HepG2 (cell line): ENCODE results near the gene PSMB11. TPM values are rescaled to one million over a fixed set of nuclear protein-coding genes. Genes with fewer than 3 reads are reported as not detected.

Source experiments
- NR3C1 ChIP-seq: sonication (generic); formaldehyde crosslinking; IDR thresholded peaks from 2 replicates; pipeline ENCODE4 v1.4.0; 2020; ENCODE audit warnings: missing genetic modification reagents
- PITX1 ChIP-seq: sonication (generic); formaldehyde crosslinking; IDR thresholded peaks from 2 replicates; pipeline ENCODE4 v1.5.1; 2020; ENCODE audit warnings: mild to moderate bottlenecking, missing genetic modification reagents
- RFX1 ChIP-seq: fragments of 450-650 bp; IDR thresholded peaks from 2 replicates; pipeline ENCODE4 v1.6.1; 2017
- TAF1 ChIP-seq: sonication (generic); formaldehyde crosslinking; IDR thresholded peaks from 2 replicates; pipeline ENCODE4 v1.4.0; 2020; ENCODE audit warnings: missing genetic modification reagents
- ZFAT ChIP-seq: sonication (generic); formaldehyde crosslinking; conservative IDR thresholded peaks from 2 replicates; pipeline ENCODE4 v1.8.1; 2023; ENCODE audit warnings: missing genetic modification reagents, inconsistent platforms
- ZFP36L2 ChIP-seq: sonication (generic); formaldehyde crosslinking; IDR thresholded peaks from 2 replicates; pipeline ENCODE4 v1.4.0; 2020; ENCODE audit warnings: missing genetic modification reagents
- ZNF530 ChIP-seq: sonication (generic); formaldehyde crosslinking; IDR thresholded peaks from 2 replicates; pipeline ENCODE4 v1.5.0; 2020; ENCODE audit warnings: low read depth, mild to moderate bottlenecking, missing genetic modification reagents
- ZNF788 ChIP-seq: sonication (generic); formaldehyde crosslinking; IDR thresholded peaks from 2 replicates; pipeline ENCODE4 v1.5.0; 2020; ENCODE audit warnings: mild to moderate bottlenecking, missing genetic modification reagents, borderline replicate concordance
- ZSCAN12 ChIP-seq: sonication (generic); formaldehyde crosslinking; IDR thresholded peaks from 2 replicates; pipeline ENCODE4 v1.9.0; 2021; ENCODE audit warnings: mild to moderate bottlenecking, missing genetic modification reagents
- polyA plus RNA-seq, 8 experiments: library from polyadenylated mRNA; depleted of rRNA in 3 of 8; stranded (reverse) in 7 of 8; unstranded in 1 of 8; fragments of >200 nt; fragmentation: Illumina TruSeq in 4 of 8; extraction: Trizol in 4 of 8; gene quantifications; 2 replicates each; pipeline versions ENCODE4 v1.2.1 to v1.2.3, GENCODE V29; 2011 to 2016; ENCODE audit warnings: low read depth in 4 of 8, missing spikeins in 1 of 8, mixed read lengths in 1 of 8; ENCODE audit not compliant: insufficient read depth in 1 of 8
- total RNA-seq, 5 experiments: library from RNA; depleted of rRNA; stranded (reverse); fragments of >200 nt; fragmentation: Illumina TruSeq; extraction: Trizol; gene quantifications; 2 replicates each; pipeline ENCODE4 v1.2.3, GENCODE V29; 2016; ENCODE audit warnings: low read depth in 1 of 5
- TF ChIP-seq, protein P1 (sequence below): sonication (generic); formaldehyde crosslinking; IDR thresholded peaks from 2 replicates; pipeline ENCODE4 v1.5.0; 2020; ENCODE audit warnings: mild to moderate bottlenecking, missing genetic modification reagents, moderate library complexity
- TF ChIP-seq, protein P2 (sequence below): sonication (generic); formaldehyde crosslinking; IDR thresholded peaks from 2 replicates; pipeline ENCODE4 v1.4.0; 2020; ENCODE audit warnings: missing genetic modification reagents
- TF ChIP-seq, protein P3 (sequence below): sonication (generic); formaldehyde crosslinking; IDR thresholded peaks from 2 replicates; pipeline ENCODE4 v1.4.0; 2020; ENCODE audit warnings: missing genetic modification reagents
- TF ChIP-seq, protein P4 (sequence below): sonication (generic); formaldehyde crosslinking; IDR thresholded peaks from 2 replicates; pipeline ENCODE4 v1.9.0; 2021; ENCODE audit warnings: missing genetic modification reagents, mild to moderate bottlenecking, borderline replicate concordance

PSMB11 gene
- total and polyA plus RNA-seq, 2 of the 13 experiments (the other 11 are each of a cell fraction or from before 2014, with no cell fraction given), result not detected

DNA sequence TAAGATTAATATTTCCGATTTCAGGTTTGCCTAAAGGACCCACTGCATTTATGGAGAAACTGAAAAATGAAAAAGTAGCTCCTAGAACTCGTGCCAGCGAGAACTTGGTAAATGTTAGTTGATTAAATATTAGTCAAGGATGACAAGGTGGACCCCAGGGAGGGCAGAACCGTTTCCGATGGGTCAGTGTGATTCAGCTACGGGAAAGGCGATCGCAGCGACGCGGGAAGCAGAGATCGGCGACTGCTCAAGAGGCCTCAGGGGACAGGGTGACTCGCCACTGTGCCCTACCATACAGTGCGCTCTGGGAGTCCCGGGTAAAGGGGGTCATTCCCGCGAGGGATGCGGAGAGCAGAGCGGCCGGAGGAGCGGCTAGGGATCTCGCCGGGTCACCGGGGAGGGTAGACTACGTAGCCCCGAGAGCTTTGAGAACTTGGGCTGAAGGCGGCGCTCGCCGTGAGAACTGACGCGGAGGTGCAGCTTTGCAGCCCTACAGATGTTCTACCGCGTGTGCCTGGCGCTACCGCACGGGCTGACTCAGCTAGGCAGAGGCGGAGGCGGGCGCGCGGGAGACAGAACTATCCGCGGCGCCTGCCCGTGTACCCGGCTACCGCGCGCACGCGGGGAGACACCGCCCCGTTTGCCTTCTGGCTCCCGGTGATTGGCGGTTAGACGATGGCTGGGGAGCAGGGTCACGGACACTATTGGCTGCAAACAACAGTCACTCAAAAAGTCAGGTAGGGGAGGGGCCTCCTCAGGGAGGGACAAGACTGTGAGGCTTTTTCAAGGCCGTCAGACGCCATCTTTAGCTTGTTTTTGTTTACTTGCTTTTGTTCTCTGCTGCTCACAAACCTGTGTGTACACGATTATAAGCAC is 35.2 kb upstream of the PSMB11 start (continued):
- TF ChIP-seq, protein P1, sequence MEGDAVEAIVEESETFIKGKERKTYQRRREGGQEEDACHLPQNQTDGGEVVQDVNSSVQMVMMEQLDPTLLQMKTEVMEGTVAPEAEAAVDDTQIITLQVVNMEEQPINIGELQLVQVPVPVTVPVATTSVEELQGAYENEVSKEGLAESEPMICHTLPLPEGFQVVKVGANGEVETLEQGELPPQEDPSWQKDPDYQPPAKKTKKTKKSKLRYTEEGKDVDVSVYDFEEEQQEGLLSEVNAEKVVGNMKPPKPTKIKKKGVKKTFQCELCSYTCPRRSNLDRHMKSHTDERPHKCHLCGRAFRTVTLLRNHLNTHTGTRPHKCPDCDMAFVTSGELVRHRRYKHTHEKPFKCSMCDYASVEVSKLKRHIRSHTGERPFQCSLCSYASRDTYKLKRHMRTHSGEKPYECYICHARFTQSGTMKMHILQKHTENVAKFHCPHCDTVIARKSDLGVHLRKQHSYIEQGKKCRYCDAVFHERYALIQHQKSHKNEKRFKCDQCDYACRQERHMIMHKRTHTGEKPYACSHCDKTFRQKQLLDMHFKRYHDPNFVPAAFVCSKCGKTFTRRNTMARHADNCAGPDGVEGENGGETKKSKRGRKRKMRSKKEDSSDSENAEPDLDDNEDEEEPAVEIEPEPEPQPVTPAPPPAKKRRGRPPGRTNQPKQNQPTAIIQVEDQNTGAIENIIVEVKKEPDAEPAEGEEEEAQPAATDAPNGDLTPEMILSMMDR (CRISPR knock-in tag), result peak; percentile 76
- TF ChIP-seq NR3C1 (CRISPR knock-in tag), result 0 out of 2 replicates have a peak, but pooled peaks have one; percentile 38
- TF ChIP-seq, protein P2, sequence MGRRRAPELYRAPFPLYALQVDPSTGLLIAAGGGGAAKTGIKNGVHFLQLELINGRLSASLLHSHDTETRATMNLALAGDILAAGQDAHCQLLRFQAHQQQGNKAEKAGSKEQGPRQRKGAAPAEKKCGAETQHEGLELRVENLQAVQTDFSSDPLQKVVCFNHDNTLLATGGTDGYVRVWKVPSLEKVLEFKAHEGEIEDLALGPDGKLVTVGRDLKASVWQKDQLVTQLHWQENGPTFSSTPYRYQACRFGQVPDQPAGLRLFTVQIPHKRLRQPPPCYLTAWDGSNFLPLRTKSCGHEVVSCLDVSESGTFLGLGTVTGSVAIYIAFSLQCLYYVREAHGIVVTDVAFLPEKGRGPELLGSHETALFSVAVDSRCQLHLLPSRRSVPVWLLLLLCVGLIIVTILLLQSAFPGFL, result no peak; the same call in 1 of the 2 replicates
- peak; percentile 95 for TF ChIP-seq ZSCAN12
- peak; percentile 92; the same call in 1 of the 2 replicates for TF ChIP-seq ZNF530
- TF ChIP-seq RFX1, result no peak
- no peak; the same call in 1 of the 2 replicates for TF ChIP-seq ZFAT (CRISPR knock-in tag)
- TF ChIP-seq, protein P3, sequence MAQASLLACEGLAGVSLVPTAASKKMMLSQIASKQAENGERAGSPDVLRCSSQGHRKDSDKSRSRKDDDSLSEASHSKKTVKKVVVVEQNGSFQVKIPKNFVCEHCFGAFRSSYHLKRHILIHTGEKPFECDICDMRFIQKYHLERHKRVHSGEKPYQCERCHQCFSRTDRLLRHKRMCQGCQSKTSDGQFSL, result peak; percentile 90
- peak; percentile 100 for TF ChIP-seq ZNF788 (CRISPR knock-in tag)
- TF ChIP-seq PITX1 (CRISPR knock-in tag), result peak; percentile 92
- TF ChIP-seq ZFP36L2 (CRISPR knock-in tag), result peak; percentile 94
- TF ChIP-seq TAF1 (CRISPR knock-in tag), result peak; percentile 100
- TF ChIP-seq, protein P4, sequence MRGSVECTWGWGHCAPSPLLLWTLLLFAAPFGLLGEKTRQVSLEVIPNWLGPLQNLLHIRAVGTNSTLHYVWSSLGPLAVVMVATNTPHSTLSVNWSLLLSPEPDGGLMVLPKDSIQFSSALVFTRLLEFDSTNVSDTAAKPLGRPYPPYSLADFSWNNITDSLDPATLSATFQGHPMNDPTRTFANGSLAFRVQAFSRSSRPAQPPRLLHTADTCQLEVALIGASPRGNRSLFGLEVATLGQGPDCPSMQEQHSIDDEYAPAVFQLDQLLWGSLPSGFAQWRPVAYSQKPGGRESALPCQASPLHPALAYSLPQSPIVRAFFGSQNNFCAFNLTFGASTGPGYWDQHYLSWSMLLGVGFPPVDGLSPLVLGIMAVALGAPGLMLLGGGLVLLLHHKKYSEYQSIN, result peak; percentile 64; the same call in 1 of the 2 replicates
- TF ChIP-seq, all 625 proteins: peak for 533
